ENCODE results near the gene EFCAB6.

- TF ChIP-seq CTCF (IDR thresholded peaks at IDR 0.05; ENCODE audit: low read length) (no peak), EZH2 (IDR thresholded peaks at IDR 0.05; ENCODE audit: borderline replicate concordance, low read length) (no peak)
These were observed 27.7 kb upstream of the EFCAB6 start for GRCh38 chr22:43839781-43840180.
